Spinal cord (tissue), 10 donors: Measurements from ENCODE around the gene ZNF486. TPM values are rescaled to one million over a fixed set of nuclear protein-coding genes. Genes with fewer than 3 reads are reported as not detected.
"Not testable (repeated sequence)": the region's sequence is repeated elsewhere in the genome, so short reads cannot be mapped to it uniquely, and the experiment has no call there.

Source experiments
- DNase-seq, 6 donors: peaks; one replicate each; pipeline versions ENCODE4 v3.0.0 to v3.0.0-alpha.2; 2013 to 2015; ENCODE audit warnings: low spot score in 6 of 6, low read depth in 4 of 6
- H3K27ac ChIP-seq: one replicate; pipeline ENCODE4 v1.5.1; 2013; ENCODE audit warnings: low read depth, low read length, control low read depth
- H3K27me3 ChIP-seq: one replicate; pipeline ENCODE4 v1.6.1; 2013; ENCODE audit warnings: low read length; ENCODE audit not compliant: control insufficient read depth, insufficient read depth
- H3K36me3 ChIP-seq: one replicate; pipeline ENCODE4 v1.6.1; 2013; ENCODE audit warnings: low read length; ENCODE audit not compliant: control insufficient read depth, insufficient read depth
- H3K4me1 ChIP-seq: one replicate; pipeline ENCODE4 v1.6.1; 2013; ENCODE audit warnings: low read length; ENCODE audit not compliant: control insufficient read depth, insufficient read depth
- H3K4me3 ChIP-seq: one replicate; pipeline ENCODE4 v1.5.1; 2013; ENCODE audit warnings: low read depth, low read length, control low read depth
- H3K9me3 ChIP-seq: one replicate; pipeline ENCODE4 v1.6.1; 2013; ENCODE audit warnings: low read length; ENCODE audit not compliant: control insufficient read depth, insufficient read depth
- WGBS: methylation state at CpG from one replicate; pipeline ENCODE4 v1.1.5; 2013; ENCODE audit warnings: missing lambda C conversion rate; ENCODE audit not compliant: insufficient coverage; 5-methylcytosine and 5-hydroxymethylcytosine counted together
- polyA plus RNA-seq, 2 donors: library from polyadenylated mRNA; unstranded; fragments of 120-200 nt; gene quantifications; one replicate each; pipeline ENCODE4 v1.2.1, GENCODE V29; 2013; ENCODE audit not compliant: insufficient read length in 2 of 2
- small RNA-seq: library from RNA; depleted of rRNA; stranded (forward); fragments of <200 nt; gene quantifications from one replicate; pipeline ENCODE3, GENCODE V24; 2014; ENCODE audit warnings: low replicate concordance
- total RNA-seq, 2 donors: library from RNA; depleted of rRNA in 1 of 2; stranded (reverse); fragments of 120-200 nt in 1 of 2; fragments of >200 nt in 1 of 2; gene quantifications; one replicate each; pipeline versions ENCODE4 v1.2.3 to v1.2.4, GENCODE V29; 2013 to 2014
- donor health status: healthy.

The ZNF486 gene
- total and polyA plus RNA-seq, 4 donors: 5.5 to 9.5 (median 7.5) TPM

- not testable (repeated sequence) for H3K9me3 ChIP-seq, H3K4me3 ChIP-seq, H3K4me1 ChIP-seq, H3K36me3 ChIP-seq, H3K27me3 ChIP-seq, DNase-seq, H3K27ac ChIP-seq
- no CpG with 5 or more reads among the region's 2 CpGs for WGBS
These were observed 81.2 kb downstream of the ZNF486 start for GRCh38 chr19:20248258-20248657.

Small RNA genes within 50 kb of the gene (small RNA-seq; reads per million reads assigned to genes)
- not detected for gene AC011447.4

Other genes with a start within 250 kb of the ZNF486 start
- gene ZNF682, start 127.7 kb upstream of the ZNF486 start, total RNA-seq: 10 to 100 TPM in 1 of 2 donors, 1 to 10 TPM in 1; 9.2 to 10.2 TPM
- gene ZNF682, start 127.7 kb upstream of the ZNF486 start, polyA plus RNA-seq: 10 to 100 TPM; 14.7 to 16.3 TPM
- 1 to 10 TPM; 2.8 to 3.7 TPM for gene ZNF90, start 89.2 kb upstream of the ZNF486 start, total RNA-seq
- gene ZNF90, start 89.2 kb upstream of the ZNF486 start, polyA plus RNA-seq: 1 to 10 TPM; 4.2 to 8.1 TPM